B cell (primary cell): ENCODE results near the gene YRDC.

Source experiments
- CTCF ChIP-seq: fragments of 200-600 bp; IDR thresholded peaks from one replicate; pipeline ENCODE4 v1.8.0; 2022; ENCODE audit warnings: antibody characterized with exemption, mild to moderate bottlenecking
- EZH2 ChIP-seq: IDR thresholded peaks from 2 replicates; pipeline ENCODE4 v1.6.1; 2012; ENCODE audit warnings: borderline replicate concordance, low read depth, mild to moderate bottlenecking, moderate library complexity, low read length; ENCODE audit not compliant: insufficient read depth, poor library complexity, severe bottlenecking

- TF ChIP-seq CTCF = no peak
- TF ChIP-seq EZH2 = no peak
Measured at GRCh38 chr1:37767488-37767887, 40.5 kb downstream of the YRDC start.
